NCI-H524 treated with DMSO at 0.1 percent for 48 hours (cell line): ENCODE results near the gene MUL1.

Source experiments
- DNase-seq: peaks from one replicate; lab custom pipeline; 2025; lab: John Stamatoyannopoulos, UW

Gene MUL1

GRCh38 chr1:20485527-20486456 lies 22.2 kb downstream of the MUL1 start, which contains the start of gene CAMK2N1:
Gene CAMK2N1, minus strand, starts transcription at chr1:20486210. Its CDS starts 831 bp downstream, at chr1:20485379.
- DNase-seq, result no peak

GRCh38 chr1:20484519-20485462 lies 23.2 kb downstream of the MUL1 start:
- no peak for DNase-seq

GRCh38 chr1:20483833-20484518 lies 24.0 kb downstream of the MUL1 start:
- no peak for DNase-seq

- no peak for DNase-seq
Measured at GRCh38 chr1:20483098-20483832, 24.7 kb downstream of the MUL1 start.

- DNase-seq, result no peak
Measured at GRCh38 chr1:20481643-20482498, 26.1 kb downstream of the MUL1 start.

GRCh38 chr1:20480951-20481617 lies 26.9 kb downstream of the MUL1 start:
- no peak for DNase-seq

GRCh38 chr1:20480243-20480944 lies 27.6 kb downstream of the MUL1 start:
- no peak for DNase-seq

- DNase-seq, result no peak
Measured at GRCh38 chr1:20479840-20480239, 28.1 kb downstream of the MUL1 start.

- DNase-seq, result no peak
Measured at GRCh38 chr1:20478057-20478635, 29.8 kb downstream of the MUL1 start.

GRCh38 chr1:20477348-20478056 lies 30.4 kb downstream of the MUL1 start:
- DNase-seq, result no peak

GRCh38 chr1:20476265-20477038 lies 31.5 kb downstream of the MUL1 start:
- DNase-seq, result no peak

GRCh38 chr1:20474996-20475395 lies 33.0 kb downstream of the MUL1 start:
- no peak for DNase-seq

GRCh38 chr1:20474333-20474975 lies 33.5 kb downstream of the MUL1 start:
- DNase-seq, result no peak

- DNase-seq, result no peak
Measured at GRCh38 chr1:20473894-20474293, 34.1 kb downstream of the MUL1 start.

- no peak for DNase-seq
Measured at GRCh38 chr1:20472860-20473711, 34.9 kb downstream of the MUL1 start.

- DNase-seq, result no peak
Measured at GRCh38 chr1:20472121-20472520, 35.8 kb downstream of the MUL1 start.
